Hepatocyte (in vitro differentiated cells): ENCODE measurements around the gene GOLGA6L26.
"Not testable (repeated sequence)": the region's sequence is repeated elsewhere in the genome, so short reads cannot be mapped to it uniquely, and the experiment has no call there.

ENCODE experiments used
- CTCF ChIP-seq: fragments of 200-600 bp; sonication (generic); IDR thresholded peaks from 2 replicates; pipeline ENCODE4 v1.5.1; 2016; ENCODE audit warnings: antibody characterized with exemption, mild to moderate bottlenecking; ENCODE audit not compliant: poor library complexity
- EZH2 ChIP-seq: fragments of 200-600 bp; sonication (generic); IDR thresholded peaks from 2 replicates; pipeline ENCODE4 v1.6.1; 2016; ENCODE audit warnings: antibody characterized with exemption, mild to moderate bottlenecking, borderline replicate concordance
- EZH2phosphoT487 ChIP-seq: fragments of 200-600 bp; sonication (generic); IDR thresholded peaks from one replicate; pipeline ENCODE4 v1.6.1; 2018; ENCODE audit warnings: antibody characterized with exemption, mild to moderate bottlenecking, low read depth, moderate library complexity; ENCODE audit not compliant: unreplicated experiment, severe bottlenecking

GRCh38 chr15:23364261-23364660, 30.3 kb upstream of the GOLGA6L26 start:
- not testable (repeated sequence) for TF ChIP-seq CTCF, EZH2, EZH2phosphoT487
